OCI-LY3 (cell line): ENCODE data around the gene SOHLH2.

Source experiments
- CTCF ChIP-seq: fragments of 200-600, 300-600 bp; sonication (generic); IDR thresholded peaks from 2 replicates; pipeline ENCODE4 v1.5.1; 2014; ENCODE audit warnings: antibody characterized with exemption, low read length, low read depth
- EZH2phosphoT487 ChIP-seq: fragments of 200-600 bp; shearing (Covaris generic); IDR thresholded peaks from 2 replicates; pipeline ENCODE4 v1.6.1; 2018; ENCODE audit warnings: antibody characterized with exemption, mixed run types, low read depth

GRCh38 chr13:36192166-36192565 is 22.2 kb downstream of the SOHLH2 start:
- no peak for TF ChIP-seq CTCF
- TF ChIP-seq EZH2phosphoT487: no peak
